Effector CD8-positive, alpha-beta T cell (primary cell): ENCODE measurements around the gene ADIPOR1.
"Not testable (repeated sequence)": the region's sequence is repeated elsewhere in the genome, so short reads cannot be mapped to it uniquely, and the experiment has no call there.

Experiments
- DNase-seq: peaks from one replicate; lab custom pipeline; 2025; lab: John Stamatoyannopoulos, UW

The ADIPOR1 gene

DNA sequence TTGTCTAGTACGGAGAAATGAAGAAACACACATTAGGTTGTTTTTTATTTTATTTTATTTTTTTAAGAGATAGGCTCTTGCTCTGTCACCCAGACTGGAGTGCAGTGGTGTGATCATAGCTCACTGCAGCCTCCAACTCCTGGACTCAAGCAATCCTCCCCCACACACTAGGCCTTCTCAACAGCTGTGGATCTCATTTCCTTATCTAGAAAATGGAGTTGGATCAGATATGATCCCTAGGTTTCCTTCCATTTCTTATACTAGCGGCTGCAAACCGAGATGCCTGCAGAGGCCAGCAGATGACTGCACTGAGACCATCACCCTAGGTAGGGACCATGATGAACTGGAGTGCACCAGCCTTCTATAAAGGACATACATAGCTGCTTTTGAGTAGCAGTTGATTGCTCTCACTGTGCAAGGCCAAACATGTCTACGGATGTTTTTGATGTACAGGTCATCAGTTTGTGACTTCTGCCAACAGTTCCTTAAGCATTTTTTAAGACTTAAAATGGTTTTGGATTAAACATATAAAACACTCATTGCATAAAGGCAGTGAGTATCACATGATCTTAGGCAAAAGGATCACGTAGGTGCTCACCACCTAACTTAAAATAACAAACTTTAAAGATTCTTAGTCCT is 19.7 kb downstream of the ADIPOR1 start:
- no peak for DNase-seq

DNA sequence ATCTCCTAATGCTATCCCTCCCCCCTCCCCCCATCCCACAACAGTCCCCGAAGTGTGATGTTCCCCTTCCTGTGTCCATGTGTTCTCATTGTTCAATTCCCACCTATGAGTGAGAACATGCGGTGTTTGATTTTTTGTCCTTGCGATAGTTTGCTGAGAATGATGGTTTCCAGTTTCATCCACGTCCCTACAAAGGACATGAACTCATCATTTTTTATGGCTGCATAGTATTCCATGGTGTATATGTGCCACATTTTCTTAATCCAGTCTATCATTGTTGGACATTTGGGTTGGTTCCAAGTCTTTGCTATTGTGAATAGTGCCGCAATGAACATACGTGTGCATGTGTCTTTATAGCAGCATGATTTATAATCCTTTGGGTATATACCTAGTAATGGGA is 21.7 kb downstream of the ADIPOR1 start:
- DNase-seq = not testable (repeated sequence)

DNA sequence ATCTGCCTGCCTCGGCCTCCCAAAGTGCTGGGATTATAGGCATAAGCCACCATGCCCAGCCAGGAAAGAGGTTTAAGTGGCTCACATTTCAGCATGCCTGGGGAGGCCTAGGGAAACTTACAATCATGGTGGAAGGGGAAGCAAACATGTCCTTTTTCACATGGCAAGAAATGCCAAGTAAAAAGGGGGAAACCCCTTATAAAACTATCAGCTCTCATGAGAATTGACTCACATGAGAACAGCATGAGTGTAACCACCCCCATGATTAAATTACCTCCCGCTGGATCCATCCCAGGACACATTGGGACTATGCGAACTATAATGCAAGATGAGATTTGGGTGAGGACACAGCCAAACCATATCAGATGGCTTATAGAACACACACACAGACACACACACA is 22.3 kb downstream of the ADIPOR1 start:
- DNase-seq = no peak

DNA sequence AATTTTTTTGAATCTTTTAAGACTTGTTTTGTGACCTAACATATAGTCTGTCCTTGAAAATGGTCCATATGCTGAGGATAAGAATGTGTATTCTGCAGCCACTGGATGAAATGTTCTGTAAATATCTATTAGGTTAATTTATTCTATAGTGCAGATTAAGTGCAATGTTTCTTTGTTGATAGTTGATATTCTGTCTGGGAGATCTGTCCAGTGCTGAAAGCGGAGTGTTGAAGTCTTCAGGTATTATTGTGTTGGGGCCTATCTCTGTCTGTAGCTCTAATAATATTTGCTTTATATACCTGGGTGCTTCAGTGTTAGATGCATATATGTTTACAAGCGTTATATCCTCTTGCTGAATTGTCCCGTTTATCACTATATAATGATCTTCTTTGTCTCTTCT is 23.4 kb downstream of the ADIPOR1 start:
- DNase-seq = no peak

DNA sequence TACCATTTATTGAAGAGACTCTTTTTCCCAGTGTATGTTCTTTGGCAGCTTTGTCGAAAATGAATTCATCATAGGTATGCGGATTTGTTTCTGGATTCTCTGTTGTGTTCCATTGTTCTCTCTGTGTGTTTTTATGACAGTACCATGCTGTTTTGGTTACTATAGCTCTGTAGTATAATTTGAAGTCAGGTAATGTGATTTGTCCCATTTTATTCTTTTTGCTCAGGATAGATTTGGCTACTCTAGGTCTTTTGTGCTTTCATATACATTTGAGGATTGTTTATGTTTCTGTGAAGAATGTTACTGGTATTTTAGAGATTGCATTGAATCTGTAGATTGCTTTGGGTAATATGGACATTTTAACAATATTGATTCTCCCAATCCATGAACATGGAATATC is 25.6 kb downstream of the ADIPOR1 start:
- no peak for DNase-seq

DNA sequence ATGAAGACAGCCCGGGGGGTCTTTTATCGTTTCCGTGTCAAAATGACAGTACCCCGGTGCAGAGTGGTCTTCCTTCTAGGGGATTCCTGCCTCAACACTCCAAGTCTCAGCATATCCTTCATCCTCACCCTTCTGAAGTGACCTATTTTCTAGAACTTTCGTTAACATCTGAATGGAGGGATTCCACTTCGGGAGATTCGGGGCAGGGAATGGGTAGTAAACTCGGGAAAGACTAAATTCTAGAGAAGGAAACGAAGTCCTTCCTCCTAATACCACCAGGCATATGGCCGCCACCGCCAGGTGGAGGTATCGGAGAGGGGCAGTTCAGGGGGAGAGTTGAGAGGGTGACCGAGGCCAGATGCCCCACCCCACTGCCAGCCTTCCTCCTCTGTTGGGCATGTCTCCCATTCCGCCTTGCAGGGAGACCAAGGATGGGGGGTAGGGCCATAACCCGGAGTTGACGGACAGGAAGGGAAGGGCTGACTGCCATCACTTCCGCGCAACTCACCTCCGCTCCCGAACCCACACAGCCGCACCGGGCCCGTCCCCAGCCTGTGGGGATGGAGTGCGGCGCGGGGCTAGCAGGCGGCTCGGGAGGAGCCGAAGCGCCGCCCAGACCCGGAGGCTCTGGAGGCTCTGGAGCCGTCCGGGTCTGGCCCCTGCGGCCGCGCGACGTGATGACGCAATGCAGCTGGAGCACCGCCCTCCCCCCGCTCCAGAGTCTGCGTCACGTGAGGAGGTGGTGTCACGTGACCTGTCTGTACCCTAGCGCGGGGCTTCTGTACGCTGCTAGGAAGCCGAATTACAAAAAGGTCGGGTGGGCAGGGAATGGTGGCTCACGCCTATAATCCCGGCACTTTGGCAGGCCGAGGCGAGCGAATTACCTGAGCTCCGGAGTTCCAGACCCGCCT is 31.3 kb downstream of the ADIPOR1 start, which contains the start of gene KLHL12:
TSS of gene KLHL12 (minus strand) at position 654 of the 911 bp plus-strand sequence. CDS start 2,072 bp downstream, outside the sequence.
- DNase-seq = peak; percentile 89

DNA sequence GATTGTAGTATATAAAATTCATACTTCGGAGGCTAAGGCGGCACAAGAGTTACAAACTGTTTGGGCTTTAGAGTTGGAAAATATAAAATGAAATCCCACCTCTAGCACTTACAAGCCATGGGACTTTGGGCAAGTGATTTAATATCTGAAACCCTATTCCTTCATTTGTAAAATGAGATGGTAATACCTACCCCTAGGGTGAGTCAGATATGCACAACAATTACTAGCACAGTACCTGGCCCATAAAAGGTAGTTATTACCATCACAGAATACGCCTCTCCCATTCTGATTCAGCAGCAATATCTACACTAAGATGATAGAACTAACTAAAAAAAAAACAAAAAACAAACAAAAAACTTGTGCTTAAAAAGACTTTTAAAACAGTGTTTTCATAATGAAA is 34.6 kb downstream of the ADIPOR1 start:
- no peak for DNase-seq

DNA sequence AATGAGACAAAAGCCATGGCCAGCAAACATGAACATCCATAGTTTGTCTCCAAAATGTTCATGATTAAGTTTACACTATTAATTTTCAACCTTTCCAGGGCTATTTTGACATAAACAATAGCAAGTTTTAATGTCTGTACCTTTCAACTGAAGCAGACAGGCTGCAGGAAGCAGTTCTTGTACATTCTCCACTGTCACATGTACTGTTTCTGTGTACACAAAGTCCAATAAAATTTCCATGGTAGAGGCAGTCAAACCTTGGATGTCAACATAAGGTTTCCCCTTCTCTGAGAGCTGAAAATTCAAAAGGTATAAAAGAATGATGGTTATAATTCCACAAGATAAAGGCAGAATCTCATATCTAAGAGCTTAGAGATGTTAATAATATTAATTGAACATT is 38.5 kb downstream of the ADIPOR1 start:
- DNase-seq = no peak

DNA sequence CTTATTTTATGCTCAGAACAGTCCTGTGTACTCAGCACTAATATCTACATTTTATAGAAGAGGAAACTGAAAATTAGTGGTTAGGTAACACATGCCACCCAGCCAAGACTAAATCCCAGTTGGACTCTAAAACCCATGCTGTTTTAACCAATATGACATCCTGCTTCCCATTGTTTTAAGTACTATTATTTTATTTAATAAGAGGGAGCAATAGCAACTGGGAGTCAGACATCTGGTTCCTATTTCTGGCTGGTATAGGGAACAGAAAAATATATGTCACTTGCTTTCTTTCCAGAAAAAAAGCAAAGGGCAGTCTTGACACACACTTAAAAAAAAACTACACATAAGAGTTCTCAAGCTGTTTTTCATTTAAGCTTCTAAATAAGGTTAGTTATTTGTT is 43.0 kb downstream of the ADIPOR1 start:
- no peak for DNase-seq

DNA sequence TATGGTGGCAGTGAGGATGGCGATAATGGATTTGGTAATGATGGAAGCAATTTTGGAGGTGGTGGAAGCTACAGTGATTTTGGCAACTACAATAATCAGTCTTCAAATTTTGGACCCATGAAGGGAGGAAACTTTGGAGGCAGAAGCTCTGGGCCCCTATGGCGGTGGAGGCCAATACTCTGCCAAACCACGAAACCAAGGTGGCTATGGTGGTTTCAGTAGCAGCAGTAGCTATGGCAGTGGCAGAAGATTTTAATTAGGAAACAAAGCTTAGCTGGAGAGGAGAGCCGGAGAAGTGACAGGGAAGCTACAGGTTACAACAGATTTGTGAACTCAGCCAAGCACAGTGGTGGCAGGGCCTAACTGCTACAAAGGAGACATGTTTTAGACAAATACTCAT is 45.6 kb downstream of the ADIPOR1 start:
- DNase-seq = not testable (repeated sequence)

DNA sequence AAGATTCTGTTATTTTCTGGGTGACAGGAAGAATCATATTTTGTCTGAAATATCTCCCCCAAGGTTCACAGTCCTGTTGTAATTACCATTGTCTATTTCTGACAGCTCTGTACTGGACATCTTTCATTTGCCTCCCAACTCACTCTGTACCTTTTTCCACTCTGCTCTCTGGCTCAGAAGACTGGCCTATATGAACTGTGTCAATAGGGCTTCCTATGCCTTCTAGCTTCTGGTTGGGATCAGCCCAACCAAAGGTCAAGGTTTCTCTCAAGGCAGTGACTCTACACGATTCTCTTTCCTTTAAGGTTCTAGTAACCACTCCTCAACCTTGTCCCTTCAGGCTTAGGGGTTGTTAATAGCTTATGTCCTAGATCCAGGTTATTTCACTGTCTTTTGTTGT is 48.6 kb downstream of the ADIPOR1 start:
- no peak for DNase-seq

DNA sequence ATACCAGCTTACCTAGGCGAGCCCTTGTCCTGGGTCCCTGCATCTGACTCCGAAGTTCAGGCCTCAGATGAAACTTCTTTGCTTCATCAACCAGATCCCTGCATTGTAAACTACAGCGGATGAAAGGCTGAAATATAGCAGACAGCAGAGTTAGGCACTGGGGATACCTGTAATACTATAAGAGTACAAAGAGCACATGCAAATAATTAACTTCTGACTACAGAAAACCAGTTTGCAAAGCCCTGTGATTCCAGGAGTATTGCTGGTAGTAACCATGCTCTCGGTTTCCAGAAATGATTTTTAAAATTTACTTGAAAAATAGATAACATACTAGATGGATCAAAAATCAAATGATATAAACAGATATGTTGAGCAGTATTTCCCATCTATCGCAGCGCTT is 49.1 kb downstream of the ADIPOR1 start:
- no peak for DNase-seq

DNA sequence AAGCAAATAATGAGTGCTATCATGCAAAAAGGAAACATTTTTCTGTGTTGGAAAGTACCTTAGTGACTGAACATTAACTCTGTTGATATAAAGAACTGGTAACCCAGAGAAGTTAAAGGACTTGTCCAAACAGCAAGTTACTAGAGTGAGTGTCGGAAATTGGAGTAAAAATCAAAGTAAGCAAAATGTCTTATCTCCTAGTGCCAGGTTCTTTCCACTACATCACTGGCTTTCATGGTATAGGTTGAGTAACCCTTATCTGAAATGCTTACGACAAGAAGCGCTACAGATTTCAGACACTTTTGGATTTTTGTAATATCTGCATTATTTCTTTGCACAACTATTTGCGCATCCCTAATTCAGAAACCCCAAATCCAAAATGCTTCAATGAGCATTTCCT is 52.8 kb downstream of the ADIPOR1 start:
- no peak for DNase-seq

DNA sequence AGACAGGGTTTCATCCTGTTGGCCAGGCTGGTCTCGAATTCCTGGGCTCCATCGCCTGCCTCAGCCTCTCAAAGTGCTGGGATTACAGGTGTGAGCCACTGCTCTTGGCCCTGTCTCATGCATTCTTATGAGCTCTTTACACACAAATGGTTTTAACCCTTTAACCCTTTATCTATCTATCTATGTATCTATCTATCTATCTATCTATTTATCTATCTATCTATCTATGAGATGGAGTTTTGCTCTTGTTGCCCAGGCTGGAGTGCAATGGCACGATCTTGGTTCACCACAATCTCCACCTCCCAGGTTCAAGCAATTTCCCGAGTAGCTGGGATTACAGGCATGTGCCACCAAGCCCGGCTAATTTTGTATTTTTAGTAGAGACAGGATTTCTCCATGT is 54.3 kb downstream of the ADIPOR1 start:
- not testable (repeated sequence) for DNase-seq

DNA sequence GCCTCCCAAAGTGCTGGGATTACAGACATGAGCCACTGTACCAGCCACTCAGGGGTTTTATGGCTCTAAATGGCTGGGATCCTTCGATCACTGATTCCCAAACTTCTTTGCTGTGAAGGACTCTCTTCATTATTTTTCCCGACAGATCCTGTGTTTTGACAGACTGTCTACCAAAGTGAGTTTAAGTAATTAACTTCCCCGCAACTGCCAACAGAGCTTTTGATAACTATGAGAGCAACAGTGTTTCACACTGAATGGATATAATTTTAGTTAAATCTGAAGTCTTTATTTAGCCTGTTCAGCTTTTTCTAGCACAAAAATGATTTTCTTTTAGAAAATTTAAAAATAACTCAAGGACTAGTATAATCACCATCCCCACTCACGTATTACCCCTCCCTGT is 56.6 kb downstream of the ADIPOR1 start:
- DNase-seq = no peak

DNA sequence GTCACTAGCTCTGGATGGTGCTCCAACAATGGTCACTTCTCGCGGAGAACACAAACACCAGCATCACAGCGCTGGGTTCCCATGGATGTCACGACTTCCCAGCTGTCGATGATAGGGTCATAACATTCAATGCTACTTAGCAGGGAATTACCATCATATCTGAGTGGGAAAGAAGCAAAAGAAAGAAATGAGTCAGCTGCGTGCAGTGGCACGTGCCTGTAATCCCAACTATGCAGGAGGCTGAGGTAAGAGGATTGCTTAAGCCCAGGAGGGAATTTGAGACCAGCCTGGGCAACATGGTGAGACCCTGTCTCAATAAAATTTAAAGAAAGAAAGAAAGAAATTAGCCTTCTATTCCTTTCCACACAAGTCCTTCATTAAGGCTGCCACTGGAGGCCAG is 65.6 kb downstream of the ADIPOR1 start:
- no peak for DNase-seq
